GM19240 (cell line): ENCODE results near the gene IL17B.
A peak's percentile ranks its signal among the peaks of the same experiment; 100 is the strongest.
"Not testable (repeated sequence)": the region's sequence is repeated elsewhere in the genome, so short reads cannot be mapped to it uniquely, and the experiment has no call there.

Experiments used
- DNase-seq: peaks from one replicate; pipeline ENCODE4 v3.0.0; 2011; ENCODE audit warnings: low spot score; ENCODE audit not compliant: insufficient read length

IL17B gene

DNA sequence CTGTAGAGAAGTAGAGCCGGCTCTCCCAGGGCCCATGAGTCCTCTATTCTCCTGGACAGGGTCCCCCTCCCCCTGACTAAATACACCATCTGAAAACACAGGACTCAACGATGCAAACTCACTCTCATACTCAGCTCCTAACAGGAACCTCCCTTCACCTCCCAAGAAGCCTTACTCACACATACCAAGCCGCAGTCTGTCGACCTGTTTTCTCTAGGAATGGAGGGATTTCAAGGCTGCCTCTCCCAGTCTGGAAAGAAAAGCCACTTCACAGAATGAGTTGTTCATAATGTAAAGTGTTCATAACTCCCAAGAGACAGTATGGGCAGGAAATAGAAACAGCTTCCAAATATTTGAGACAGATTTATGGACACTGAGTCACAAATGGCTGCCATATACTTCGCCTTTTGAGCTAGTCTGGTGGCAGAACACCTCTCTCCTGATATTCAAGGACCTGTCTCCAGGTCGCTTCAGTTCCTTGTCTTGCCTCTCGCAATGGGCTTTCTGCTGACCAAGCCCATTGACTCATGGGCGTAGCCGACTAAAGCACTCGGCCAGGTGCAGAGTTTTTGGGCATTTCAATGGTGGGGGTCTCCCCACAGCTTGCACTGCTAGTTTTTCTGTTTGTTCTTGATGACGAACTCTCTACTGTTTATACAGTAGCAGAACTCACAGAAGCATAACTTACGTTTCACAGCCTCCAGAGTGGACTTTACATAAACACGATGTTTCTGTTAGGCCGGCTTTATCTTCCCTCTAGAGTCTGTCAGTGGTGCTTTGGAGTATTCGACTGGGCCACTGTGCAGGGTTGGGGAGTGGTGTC, 25.0 kb upstream of the IL17B start:
- no peak for DNase-seq

DNA sequence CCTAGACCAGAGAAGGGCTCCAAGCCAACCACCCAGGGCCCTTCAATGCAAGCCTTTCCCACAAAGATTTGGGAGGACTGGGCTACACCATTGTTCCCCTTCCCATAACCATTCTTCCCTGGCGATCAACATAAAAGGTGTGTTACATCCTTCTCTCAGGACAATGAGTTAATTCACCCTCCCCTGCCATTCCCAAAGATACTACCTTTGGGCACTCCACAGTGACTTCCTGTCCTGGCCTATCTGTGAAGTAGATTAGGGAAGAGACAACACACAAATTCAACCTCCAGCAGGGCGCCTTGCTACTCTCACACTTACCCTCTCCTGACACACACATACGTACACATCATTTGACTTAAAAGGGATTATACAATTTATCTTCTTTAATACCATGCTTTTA, 23.2 kb upstream of the IL17B start:
- DNase-seq, result no peak

DNA sequence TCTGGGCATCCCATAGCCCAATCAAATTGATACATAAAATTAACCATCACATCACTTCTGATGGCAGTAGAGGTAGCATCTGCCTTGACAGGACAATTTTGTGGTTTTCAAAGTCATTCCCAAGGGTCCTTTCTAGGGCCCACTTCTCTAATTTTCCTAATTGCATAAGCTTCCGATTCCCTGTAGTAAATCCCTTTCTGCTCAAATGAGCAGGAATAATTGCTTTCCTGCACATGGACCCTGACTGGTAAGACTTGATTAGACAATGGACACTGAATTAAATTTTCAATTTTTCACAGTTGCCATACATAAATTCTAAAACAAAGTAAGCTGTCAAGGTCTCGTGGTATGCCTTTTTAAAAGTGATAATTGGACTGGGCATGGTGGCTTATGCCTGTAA, 22.0 kb upstream of the IL17B start:
- DNase-seq, result no peak

DNA sequence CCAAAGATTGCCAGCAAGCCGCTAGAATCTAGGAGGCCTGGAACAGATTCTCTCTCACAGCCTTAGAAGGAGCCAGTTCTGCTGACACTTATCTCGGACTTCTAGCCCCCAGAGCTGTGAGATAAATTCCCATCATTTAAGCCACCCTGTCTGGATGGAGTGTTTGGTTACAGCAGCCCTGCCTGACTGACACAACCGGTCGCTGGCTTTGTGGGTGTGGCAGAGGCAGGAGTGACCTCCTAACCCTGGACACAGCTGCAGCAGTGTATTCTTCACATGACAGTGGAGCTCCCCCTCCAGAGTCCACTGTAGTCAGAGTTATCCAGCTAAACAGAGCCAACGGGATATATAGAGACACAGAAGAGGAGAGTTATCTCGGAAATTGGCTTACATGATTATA, 21.2 kb upstream of the IL17B start:
- no peak for DNase-seq

DNA sequence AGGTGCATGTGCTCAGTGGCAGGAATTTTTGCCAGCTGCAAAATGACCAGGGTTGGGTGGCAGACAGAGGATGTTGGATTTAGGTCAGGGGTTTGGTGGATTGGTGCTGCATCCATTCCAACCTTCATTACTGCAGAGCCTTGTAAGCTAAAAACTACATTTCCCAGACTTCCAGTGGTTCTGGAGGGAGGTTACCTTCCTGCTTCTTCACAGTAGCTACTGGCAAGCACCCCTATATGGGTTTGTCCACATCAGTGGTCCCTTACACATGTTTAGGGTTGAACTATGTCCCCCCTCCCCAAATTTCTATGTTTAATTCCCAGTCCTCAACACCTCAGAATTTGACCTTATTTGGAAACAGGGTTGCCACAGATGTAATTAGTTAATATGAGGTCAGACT, 20.7 kb upstream of the IL17B start:
- no peak for DNase-seq

DNA sequence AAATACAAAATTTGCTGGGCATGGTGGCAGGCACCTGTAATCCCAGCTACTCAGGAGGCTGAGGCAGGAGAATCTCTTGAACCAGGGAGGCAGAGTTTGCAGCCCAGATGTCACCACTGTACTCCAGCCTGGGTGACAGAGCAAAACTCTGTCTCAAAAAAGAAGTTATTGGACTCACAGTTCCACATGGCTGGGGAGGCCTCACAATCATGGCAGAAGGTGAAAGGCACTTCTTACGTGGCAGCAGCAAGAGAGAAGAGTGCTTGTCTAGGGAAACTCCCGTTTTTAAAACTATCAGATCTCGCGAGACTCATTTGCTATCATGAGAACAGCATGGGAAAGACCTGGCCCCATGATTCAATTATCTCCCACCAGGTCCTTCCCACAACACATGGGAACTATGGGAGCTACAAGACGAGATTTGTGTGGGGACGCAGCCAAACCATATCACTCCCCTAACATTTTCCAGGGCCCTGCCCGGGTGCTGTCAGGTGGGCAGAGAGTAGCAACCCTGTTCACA, 19.7 kb upstream of the IL17B start:
- DNase-seq, result not testable (repeated sequence)

DNA sequence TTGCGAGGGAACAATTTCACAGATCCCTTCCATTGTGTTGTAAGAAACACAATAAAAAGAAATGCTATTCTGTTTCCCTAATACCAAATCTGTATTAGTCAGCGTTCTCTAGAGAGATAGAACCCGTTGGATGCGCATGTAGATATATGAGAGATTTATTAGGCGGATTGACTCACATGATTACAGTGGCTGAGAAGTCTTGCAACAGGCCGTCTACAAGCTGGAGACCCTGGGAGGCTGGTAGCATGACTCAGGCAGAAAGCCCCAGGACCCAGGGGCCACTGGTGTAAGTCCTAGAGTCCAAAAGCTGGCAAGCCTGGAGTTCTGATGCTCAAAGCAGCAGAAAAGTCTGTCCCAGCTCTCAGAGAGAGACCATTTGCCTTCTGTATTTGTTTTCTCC, 18.4 kb upstream of the IL17B start:
- no peak for DNase-seq

DNA sequence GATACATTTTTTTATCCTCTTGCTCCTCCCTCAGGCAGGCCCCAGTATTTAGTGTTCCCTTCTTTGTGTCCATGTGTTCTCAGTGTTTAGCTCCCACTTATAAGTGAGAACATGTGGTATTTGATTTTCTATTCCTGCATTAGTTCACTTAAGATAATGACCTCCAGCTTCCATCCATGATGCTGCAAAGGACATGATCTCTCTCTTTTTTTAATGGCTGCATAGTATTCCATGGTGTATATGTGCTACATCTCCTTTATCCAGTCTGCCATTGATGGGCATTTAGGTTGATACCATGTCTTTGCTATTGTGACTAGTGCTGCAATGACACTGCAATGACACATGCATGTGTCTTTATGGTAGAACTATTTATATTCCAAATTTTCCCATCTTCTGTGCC, 15.9 kb upstream of the IL17B start:
- DNase-seq, result not testable (repeated sequence)

DNA sequence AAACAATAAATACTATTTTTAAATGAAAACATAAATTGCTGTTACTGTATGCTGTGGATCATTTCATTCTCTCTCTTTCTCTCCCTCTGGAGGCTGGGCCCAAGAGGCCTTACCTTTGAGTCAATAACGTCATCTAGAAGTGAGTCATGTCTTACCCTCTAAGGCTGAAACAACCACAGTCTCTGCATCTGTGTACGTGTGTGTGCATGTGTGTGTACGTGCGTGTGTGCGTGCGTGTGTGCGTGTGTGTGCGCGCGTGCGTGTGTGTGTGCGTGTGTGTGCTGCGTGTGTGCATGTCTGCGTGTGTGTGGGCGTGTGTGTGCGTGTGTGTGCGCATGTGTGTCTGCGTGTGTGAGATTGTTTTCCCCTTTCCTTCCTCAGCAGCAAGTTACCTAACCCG, 13.6 kb upstream of the IL17B start:
- no peak for DNase-seq

DNA sequence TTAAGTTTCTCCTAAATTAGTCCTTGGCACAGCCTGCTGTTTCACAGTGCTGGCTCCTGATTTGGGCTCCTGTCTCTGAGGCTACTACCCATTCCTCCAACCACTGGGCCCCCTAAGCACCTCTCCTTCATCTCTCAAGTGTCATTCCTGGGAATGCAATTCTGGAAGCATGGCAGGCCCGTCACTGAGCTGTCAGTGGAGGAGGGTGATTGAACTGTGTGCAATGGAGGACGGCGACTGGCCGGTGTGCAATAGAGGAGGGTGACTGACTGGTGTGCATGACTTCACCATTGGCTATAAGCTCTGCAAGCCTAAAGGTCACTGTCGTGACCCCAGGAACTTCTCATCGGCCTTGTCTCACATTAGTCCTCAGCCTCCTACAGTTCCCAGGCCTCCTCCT, 12.4 kb upstream of the IL17B start:
- no peak for DNase-seq

DNA sequence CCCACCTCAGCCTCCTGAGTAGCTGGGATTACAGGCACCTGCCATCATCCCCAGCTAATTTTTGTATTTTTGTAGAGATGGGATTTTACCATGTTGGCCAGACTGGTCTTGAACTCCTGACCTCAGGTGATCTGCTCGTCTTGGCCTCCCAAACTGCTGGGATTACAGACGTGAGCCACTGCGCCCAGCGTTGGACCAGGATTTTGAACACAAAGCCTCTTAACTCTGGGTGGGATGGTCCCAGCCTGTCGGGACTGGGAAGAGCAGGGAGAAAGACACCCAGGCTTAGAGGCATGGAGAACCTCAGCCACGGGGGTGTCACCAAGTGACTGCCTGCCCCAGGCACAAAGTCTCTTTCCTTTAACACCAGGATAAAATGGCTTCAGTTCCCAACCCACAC, 12.0 kb upstream of the IL17B start:
- DNase-seq, result not testable (repeated sequence)

DNA sequence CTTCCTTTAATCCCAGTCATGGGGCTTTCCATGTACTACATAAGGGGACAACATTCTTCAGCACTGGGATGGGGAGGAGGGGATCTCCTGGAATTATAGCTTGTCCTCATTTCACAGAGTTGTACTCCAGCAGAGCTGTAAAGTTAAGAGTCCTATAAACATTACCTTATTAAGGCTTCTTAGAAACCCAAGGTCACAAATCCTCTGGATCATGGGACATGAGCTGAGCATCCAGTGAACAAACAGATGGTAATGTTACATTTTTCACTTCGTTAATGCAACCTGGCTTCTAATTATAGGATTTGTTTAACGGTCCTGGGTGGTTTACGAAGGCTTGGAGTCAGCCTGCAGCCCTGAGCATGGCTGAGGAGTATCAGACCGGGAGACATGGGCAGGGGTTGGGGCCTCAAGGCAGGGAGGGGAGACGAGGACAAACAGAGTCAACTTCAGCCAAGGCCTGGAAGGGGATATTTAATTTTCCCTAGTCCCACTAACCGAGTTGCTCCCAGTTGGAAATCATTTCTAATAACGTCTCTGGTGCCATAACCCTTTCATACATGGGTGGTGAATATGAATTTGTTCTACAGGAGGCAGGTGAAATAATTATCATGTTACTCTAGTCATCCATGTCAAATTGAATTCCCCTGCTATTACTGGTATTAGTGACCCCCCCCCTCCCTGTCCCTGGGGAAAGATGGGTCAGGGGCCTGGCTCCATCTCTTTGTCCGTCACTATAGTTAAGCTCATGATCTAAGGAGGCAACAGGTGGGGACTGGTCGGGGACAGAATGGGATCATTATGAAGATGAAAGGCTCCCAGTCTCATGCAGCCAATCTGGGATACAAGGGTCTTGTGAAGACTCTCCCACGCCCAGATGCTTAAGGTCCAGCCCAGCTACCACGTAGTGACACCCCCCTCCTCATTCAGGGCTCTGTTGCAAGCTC, 10.7 kb upstream of the IL17B start:
- DNase-seq, result no peak

DNA sequence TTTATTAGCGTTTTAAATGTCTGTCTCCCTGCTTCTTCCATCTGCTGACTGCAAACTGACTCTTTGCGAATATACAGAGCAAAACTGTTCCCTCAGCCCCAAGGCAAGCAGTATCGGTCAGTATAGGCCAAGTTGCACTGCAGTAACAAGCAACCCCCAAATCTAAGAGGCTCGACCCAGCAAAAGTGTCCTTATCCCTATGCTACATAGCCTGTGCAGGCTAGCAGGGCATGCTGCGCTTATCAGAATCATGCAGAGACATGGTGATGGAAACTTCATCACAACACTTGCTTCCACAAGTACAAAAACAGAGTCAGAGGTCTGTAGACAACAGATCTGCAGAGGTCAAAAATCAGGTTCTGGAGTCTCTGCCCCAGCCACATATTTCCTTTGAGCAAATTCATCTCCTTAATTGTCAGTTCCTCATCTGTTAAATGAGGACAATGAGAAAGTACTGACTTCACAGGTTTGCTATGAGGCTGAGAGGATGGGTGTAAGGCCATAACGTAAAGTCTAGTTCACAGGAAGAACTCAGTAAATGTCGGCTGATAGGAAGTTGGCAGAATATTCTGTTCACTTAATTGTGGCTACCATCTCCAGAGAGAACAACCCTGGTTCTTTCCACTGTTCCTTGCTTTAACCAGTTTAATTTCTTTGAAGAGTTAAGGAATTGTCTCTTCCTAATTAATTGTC, 9.6 kb upstream of the IL17B start:
- no peak for DNase-seq

DNA sequence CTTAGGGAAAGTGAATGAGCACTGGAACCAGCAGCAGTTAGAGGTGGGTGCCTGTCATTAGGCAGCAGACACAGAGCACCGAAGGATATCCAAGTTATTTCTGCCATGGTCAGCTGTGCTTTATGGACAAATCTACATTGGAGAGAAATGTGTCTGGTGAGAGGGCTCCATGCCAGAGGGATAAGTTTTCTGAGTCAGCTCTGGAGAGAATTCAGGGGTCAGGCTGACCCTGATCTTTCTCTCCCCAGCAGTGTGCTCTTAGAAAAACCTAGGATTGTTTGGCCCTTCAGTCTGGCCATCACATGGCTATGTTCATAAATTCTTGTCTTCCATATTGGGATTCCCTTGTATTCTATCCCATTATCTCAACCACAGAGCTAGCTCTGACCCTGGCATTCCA, 8.9 kb upstream of the IL17B start:
- DNase-seq, result no peak

DNA sequence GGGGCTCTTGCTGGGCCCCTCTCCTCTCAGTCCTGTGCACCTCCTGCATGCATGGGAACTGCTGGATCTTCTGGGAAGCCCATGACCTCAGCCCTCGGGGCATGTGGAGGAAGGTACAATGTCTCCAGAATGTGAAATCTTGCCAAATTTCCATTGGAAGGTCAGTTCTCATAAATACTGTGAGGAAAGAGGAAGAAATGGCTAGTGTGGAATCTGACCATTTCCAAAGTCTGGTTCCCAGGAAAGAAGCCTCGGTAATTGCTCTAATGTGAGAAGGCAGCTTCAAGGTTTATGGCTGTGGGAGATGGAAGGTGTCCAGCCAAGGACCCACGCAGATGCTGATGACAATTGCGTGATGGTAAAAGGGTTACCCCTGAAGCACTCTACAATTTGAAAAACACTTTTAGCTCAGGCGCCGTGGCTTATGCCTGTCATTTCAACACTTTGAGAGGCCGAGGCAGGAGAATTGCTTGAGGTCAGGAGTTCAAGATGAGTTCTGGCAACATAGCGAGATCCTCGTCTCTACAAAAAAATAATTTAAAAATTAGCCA, 8.1 kb upstream of the IL17B start:
- DNase-seq, result no peak

DNA sequence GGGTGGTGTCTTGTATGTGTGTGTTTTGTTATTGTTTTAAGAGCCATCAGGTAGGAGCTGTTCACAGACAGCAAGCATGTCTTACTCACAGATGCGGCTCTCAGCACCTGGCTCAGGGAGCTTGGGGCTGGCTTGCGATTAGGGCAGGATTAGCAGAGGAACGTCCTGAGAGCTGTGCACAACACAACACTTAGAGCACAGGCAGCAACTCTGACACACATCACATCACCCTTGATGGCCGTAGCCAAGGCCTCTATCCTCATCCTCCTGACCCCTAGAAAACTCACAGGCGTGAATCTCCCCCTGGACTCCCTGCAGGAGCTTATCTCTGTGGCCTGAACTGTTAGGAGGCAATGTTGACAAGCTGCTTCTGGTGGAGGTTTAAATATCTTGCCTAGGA, 7.1 kb upstream of the IL17B start:
- DNase-seq, result no peak

DNA sequence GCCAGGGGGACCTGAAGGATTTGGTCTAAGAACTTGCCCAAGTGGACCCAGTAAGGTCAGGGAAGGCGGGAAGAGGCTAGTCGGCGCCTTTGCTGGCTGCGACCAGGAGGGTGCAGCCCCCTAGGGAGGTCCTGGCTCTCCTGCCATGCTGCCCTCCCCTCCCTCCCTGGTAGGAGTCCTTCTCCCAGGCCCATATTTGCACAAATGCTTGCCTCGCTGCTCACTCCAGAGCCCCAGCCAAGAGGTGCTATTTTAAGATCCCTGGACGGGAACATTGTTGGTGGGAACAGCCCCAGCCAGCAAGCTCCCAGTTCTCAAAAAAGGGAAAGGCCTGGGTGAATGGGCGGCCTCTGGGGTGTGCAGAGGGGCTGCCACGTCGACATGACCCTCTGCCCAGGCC, 4.3 kb upstream of the IL17B start:
- no peak for DNase-seq

DNA sequence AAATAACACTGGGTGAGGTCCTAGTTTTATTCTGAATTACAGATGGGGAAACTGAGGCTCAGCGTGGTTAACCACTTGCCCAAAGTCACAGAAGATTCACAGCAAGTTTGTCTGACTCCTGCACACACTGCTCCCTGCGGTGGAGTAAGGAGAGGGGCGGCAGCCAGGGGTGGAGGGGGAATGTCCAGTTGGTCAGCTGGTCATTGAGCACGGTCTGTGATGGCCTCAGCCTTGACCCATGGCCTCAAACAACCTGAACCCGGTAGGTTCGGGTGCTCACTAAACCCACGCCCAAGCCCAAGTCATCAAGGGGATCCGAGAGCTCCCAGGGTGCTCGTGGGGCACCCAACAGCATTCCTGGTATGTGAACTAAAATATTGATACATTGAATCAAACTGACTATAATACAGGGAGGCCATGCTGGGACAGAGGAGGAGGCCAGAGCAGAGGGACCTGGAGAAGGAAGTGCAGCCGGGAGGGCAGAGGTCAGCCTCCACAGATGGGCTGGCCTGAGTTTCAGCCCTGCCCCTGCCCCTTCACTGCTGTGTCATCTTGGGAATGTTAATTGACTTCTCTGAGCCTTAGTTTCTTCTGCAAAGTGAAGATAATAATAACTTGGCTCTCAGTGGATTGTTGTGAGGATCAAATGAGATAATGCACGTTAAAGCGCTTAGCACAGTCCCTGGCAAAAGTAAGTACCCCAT, 3.6 kb upstream of the IL17B start:
- DNase-seq, result no peak

DNA sequence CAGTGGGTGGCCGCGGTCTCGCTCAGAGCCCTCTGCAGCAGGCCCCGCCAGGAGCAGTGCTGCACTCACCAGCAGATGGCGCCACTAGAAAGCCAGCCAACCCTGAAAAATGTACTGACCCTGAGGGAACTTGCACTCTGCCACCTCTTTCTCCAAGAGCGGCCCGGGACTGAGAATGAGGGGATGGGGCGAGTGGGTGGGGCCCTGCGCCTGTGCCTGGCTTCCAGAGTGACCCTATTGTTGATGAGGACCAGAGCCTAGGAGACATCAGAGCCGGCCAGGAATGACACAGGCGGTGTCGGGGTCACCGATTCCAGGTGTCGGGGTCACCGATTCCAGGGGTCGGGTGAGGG, 2.9 kb upstream of the IL17B start:
- DNase-seq, result peak; percentile 86

DNA sequence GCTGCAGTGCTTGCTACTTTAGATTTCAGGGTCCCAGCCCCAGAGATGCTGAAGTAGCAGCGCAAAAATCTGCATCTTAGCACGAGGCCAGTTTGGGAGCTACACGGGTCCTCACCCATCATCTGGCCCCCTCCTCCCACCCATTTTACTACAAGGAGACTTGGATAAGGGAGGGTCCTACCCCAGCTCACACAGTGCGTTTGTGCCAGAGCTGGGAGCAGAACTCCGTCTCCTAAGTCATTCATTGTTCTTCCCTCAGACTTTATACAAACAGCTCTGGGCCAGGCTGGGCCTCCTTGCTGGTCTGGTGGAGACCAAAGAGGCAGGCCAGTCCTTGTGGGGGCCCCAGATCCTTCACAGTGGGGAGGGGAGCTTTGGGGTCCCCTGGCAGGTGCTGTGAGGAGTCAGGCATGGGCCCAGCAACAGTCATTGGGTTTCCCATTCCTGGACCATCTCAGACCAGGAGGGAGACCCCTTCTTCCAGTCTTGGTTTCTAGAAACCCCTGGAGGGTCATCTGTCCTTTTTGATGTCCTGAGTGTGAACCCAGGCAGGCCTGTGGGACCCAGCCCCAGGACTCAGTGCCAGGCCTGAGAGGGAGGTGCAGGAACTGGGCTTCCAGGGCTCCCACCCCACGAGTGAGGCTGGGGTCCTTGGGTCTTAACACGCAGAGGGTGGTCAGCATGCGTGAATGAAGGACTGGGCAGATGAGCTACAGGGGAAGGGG, 2.3 kb upstream of the IL17B start:
- no peak for DNase-seq
